HUES48 (cell line): ENCODE results near the gene TUBG1.

ENCODE experiments used
- H3K27ac ChIP-seq: one replicate; pipeline ENCODE4 v1.7.0; 2013; ENCODE audit warnings: low read depth, low read length, inconsistent platforms
- H3K27me3 ChIP-seq: 2 replicates; pipeline ENCODE4 v1.6.1; 2013; ENCODE audit warnings: mild to moderate bottlenecking, low read length; ENCODE audit not compliant: control insufficient read depth, insufficient read depth
- H3K36me3 ChIP-seq: 2 replicates; pipeline ENCODE4 v1.6.1; 2013; ENCODE audit warnings: low read length; ENCODE audit not compliant: control insufficient read depth, insufficient read depth
- H3K4me1 ChIP-seq: 2 replicates; pipeline ENCODE4 v1.6.1; 2013; ENCODE audit warnings: mild to moderate bottlenecking, low read length; ENCODE audit not compliant: control insufficient read depth, insufficient read depth
- H3K4me3 ChIP-seq: 2 replicates; pipeline ENCODE4 v1.5.1; 2013; ENCODE audit warnings: mild to moderate bottlenecking, low read depth, low read length
- H3K9ac ChIP-seq: 2 replicates; pipeline ENCODE4 v1.6.1; 2013; ENCODE audit warnings: mild to moderate bottlenecking, low read depth, low read length, moderate library complexity
- H3K9me3 ChIP-seq: 2 replicates; pipeline ENCODE4 v1.6.1; 2013; ENCODE audit warnings: low read length; ENCODE audit not compliant: control insufficient read depth, insufficient read depth

Gene TUBG1

DNA sequence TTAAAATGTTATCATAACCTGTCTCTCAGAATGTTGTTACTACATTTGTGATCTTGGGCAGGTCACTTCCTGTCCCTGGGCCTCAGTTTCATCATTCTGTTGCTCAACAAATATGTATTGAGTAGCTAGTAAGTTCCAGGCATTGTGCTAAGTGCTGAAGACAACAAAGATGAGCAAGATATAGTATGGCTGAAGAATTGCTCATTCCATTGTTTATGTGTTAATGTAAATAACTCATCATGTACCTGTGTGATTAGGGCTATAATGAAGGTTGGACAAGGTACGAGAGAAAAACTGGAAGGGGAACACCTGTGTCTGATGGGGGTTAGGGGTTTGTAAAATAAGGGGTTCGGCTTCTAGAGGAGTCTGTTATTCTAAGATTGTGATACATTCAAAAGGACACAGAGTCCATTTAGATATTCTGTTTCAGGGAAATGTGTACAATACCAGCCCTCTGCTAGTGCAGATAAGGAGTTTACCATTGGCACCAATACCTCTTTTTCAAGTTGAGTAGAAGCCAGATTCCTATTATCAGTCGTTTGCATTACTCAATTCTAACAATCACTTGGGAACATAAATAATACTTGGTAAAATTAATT, 20.0 kb downstream of the TUBG1 start:
- no peaks in the 10 kb centered on the region for H3K27me3 ChIP-seq

DNA sequence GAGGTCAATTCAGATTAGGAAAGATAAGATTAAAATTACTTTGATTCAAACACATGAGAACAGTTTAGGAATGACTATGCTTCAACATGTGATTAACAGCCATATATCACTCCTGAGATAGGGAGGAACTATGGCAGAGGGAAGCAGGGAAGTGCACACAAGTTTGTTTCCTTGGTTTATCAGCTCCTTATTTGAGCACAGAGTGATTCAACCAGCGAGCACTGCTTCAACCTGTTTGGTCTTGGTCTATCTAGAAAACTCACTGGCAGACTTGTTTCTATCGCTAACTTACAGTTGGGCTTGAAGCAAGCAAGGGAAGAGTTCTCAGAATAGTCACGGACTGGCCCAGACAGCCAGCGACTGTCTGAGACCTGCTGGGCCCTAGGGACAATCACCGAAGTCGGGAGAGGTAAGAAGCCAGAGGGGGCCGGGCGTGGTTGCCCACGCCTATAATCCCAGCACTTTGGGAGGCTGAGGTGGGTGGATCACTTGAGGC, 23.5 kb downstream of the TUBG1 start:
- no peak overlapping the region for H3K4me3 ChIP-seq
- H3K9me3 ChIP-seq = no peaks in the 10 kb centered on the region
- no peaks in the 10 kb centered on the region for H3K4me1 ChIP-seq
- H3K36me3 ChIP-seq = no peaks in the 10 kb centered on the region
- no peak overlapping the region for H3K27ac ChIP-seq
- H3K27me3 ChIP-seq = no peaks in the 10 kb centered on the region
- no peak overlapping the region for H3K9ac ChIP-seq

More for the DNA sequence above, 20.0 kb downstream of the TUBG1 start:
- Histone ChIP-seq H3K9ac (no peak overlapping the region), H3K9me3 (no peaks in the 10 kb centered on the region), H3K4me3 (no peak overlapping the region), H3K4me1 (no peaks in the 10 kb centered on the region), H3K36me3 (no peaks in the 10 kb centered on the region), H3K27ac (no peak overlapping the region)

DNA sequence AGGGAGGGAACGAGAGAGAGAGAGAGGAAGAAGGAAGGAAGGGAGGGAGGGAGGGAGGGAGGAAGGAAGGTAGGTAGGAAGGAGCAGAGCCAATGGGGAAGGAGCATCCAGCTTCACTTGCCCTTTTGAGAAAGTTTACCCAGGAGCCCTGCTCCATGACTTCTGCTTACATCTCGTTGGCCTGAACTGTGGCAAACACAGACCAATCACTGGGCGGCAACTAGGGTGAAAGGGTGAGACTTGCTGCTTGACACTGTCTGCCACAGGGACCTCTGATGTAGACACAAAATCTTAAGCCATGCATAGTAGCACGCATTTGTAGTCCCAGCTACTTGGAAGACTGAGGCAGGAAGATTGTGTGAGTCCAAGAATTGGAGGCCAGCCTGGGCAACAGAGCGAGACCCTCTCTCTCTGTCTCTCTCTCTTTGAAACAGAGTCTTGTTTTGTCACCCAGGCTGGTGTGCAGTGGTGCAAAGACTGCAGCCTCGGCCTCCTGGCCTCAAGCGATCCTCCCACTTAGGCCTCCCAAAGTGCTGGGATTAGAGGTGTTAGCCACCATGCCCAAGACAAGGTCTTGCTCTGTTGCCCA, 30.1 kb downstream of the TUBG1 start:
- H3K27me3 ChIP-seq = no peaks in the 10 kb centered on the region
- H3K9ac ChIP-seq = no peak overlapping the region
- no peaks in the 10 kb centered on the region for H3K4me1 ChIP-seq
- no peak overlapping the region for H3K27ac ChIP-seq
- H3K9me3 ChIP-seq = no peaks in the 10 kb centered on the region
- no peaks in the 10 kb centered on the region for H3K36me3 ChIP-seq
- H3K4me3 ChIP-seq = no peak overlapping the region

DNA sequence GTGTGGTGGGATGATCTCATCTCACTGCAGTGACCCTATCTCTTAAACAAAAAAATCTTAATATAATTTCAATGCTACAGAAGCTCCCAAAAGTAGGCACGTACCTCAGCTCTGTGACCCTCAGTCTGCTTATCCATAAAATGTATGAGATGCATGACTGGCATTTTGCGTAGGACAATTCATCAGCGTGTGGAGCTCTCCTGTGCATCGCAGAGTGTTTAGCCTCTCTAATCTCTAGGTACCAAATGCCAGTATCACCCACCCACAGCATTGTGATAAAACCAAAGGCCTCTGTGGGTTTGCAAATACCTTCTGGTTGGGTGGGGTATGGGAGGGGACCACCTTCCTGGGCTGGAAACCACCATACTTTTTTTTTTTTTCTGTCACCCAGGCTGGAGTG, 30.6 kb downstream of the TUBG1 start:
- Histone ChIP-seq H3K27ac (no peak overlapping the region), H3K4me3 (no peak overlapping the region), H3K4me1 (no peaks in the 10 kb centered on the region), H3K9me3 (no peaks in the 10 kb centered on the region), H3K9ac (no peak overlapping the region), H3K27me3 (no peaks in the 10 kb centered on the region), H3K36me3 (no peaks in the 10 kb centered on the region)

DNA sequence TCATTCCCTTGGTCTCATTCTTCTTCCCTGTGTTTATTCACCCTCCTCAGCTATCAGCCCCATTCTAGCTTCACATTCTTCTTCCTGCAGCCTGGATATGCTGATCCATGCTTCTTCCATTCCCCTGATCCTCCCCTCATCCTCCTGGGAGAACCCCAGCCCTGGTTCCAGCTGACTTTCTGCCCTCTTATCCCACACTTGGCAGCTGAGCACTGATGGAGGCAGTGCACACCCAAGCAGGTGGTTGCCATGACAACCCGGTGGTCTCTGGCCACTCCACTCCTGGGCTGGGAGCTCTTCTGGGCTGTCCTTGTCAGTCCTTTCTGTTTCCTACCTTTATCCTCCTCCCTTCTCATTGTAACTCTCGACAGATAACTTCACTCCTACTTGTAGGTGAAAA, 32.9 kb downstream of the TUBG1 start:
- H3K27ac ChIP-seq = no peak overlapping the region
- no peaks in the 10 kb centered on the region for H3K9me3 ChIP-seq
- H3K4me3 ChIP-seq = no peak overlapping the region
- H3K36me3 ChIP-seq = no peaks in the 10 kb centered on the region
- no peaks in the 10 kb centered on the region for H3K27me3 ChIP-seq
- H3K4me1 ChIP-seq = no peaks in the 10 kb centered on the region
- no peak overlapping the region for H3K9ac ChIP-seq

DNA sequence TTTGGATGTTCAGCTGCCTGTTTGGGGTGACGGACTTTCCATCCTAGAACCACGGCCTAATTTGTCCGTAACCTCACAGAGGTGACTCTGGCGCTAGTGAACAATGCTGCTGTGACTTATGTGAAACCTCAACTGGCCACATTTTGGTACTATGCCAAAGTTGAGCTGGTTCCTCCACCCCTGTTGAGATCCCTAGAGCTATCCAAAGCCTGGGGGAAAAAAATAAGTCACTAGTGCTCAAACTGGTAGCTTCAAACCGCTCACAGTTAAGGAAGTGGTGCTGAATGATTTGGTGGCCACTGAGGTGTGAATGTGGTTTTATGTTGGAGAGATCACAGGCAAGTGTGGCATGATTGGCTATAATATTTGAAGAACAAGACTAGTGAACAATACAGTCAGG, 38.3 kb downstream of the TUBG1 start:
- H3K4me1 ChIP-seq = no peaks in the 10 kb centered on the region
- H3K36me3 ChIP-seq = no peaks in the 10 kb centered on the region
- H3K9ac ChIP-seq = no peak overlapping the region
- no peak overlapping the region for H3K4me3 ChIP-seq
- H3K9me3 ChIP-seq = no peaks in the 10 kb centered on the region
- H3K27me3 ChIP-seq = no peaks in the 10 kb centered on the region
- H3K27ac ChIP-seq = no peak overlapping the region

DNA sequence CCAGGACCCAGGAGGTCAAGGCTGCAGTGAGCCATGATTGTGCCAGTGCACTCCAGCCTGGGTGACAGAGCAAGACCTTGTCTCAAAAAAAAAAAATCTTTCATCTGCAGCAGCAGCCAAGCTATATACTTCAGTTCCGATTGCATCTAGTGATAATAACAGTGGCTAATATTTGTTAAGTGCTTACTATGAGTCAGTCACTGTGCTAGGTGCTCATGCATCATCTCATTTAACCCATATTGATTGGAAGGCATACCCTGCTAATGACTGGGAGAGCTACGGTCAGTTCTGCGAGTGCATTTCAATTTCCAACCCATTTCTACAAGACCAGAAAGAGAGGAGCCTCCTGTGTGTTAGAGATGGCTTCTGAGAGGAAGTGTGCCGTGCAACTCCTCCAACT, 41.9 kb downstream of the TUBG1 start:
- H3K9ac ChIP-seq = no peak overlapping the region
- no peaks in the 10 kb centered on the region for H3K9me3 ChIP-seq
- no peaks in the 10 kb centered on the region for H3K27me3 ChIP-seq
- H3K27ac ChIP-seq = no peak overlapping the region
- H3K4me3 ChIP-seq = no peak overlapping the region
- peaks cover 4% of the 10 kb centered on the region; the same call in 1 of the 2 replicates for H3K4me1 ChIP-seq
- H3K36me3 ChIP-seq = no peaks in the 10 kb centered on the region

DNA sequence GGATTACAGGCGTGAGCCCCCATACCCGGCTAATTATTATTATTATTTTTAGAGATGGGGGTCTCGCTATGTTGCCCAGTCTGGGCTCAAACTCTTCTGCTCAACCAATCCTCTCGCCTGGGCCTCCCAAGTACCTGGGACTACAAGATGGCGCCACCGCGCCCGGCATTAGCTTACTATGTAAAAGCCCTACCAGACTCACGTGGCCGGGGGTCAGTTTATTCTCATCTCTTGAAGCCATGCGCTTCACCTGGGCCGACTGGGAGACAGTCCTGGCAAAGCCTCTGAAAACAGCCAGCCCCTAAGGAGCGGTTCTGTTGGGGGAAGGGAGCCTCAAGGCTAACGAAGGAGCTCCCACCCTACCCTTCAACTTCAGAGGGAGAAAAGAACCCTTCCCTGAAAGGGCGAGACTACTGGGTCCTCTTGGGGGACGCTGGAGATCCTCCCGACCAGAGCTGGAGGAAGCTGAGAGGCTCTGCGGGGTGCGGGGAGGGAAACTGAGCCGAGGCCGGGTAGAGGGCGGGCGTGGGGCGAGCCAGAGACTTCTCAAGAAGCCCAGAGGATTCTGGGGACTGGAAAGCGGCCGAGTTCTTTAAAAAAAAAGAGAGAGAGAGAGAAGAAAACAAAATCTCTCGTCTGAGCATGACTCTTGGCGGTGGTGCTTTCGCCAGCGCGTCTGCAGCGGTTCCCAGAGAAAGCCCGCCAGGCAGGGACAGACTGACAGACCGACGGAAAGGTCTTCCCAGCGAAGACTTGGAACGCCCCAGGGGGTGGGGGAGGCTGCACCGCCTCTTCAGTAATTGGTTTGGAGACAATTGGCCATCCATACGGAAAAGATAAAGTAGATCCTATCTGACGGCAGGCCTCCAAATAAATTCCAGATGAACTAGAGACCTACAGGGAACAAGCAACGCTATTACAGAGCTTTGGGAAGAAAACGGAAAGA, 44.0 kb downstream of the TUBG1 start:
- no peaks in the 10 kb centered on the region for H3K9me3 ChIP-seq
- H3K9ac ChIP-seq = no peak overlapping the region; the same call in 1 of the 2 replicates
- H3K36me3 ChIP-seq = no peaks in the 10 kb centered on the region
- H3K4me1 ChIP-seq = peaks cover 4% of the 10 kb centered on the region; the same call in 1 of the 2 replicates
- peak overlapping the region; percentile 56 for H3K4me3 ChIP-seq
- no peaks in the 10 kb centered on the region for H3K27me3 ChIP-seq
- peak overlapping the region; percentile 32 for H3K27ac ChIP-seq

DNA sequence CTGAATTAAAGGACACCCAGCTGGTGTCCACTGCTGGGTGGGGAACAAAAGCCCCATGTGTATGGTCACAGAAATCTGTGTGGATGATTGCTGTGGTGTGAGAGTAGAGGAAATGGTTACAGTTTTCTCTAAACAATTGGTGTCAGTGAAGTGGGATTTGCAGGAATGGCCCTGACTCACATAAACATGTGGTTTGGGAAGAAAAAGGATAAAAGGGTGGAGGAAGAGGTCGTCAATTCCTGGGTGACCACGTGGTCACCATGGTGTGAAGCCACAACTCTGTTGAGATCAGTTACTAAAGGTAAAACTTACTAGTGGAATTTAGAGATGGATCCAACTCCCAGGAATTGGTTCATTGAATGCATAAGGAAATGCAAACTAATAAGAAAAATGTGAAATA, 46.0 kb downstream of the TUBG1 start:
- Histone ChIP-seq H3K27me3 (no peaks in the 10 kb centered on the region), H3K9me3 (no peaks in the 10 kb centered on the region), H3K36me3 (no peaks in the 10 kb centered on the region), H3K27ac (no peak overlapping the region), H3K4me3 (no peak overlapping the region), H3K4me1 (peaks cover 8% of the 10 kb centered on the region), H3K9ac (no peak overlapping the region)

DNA sequence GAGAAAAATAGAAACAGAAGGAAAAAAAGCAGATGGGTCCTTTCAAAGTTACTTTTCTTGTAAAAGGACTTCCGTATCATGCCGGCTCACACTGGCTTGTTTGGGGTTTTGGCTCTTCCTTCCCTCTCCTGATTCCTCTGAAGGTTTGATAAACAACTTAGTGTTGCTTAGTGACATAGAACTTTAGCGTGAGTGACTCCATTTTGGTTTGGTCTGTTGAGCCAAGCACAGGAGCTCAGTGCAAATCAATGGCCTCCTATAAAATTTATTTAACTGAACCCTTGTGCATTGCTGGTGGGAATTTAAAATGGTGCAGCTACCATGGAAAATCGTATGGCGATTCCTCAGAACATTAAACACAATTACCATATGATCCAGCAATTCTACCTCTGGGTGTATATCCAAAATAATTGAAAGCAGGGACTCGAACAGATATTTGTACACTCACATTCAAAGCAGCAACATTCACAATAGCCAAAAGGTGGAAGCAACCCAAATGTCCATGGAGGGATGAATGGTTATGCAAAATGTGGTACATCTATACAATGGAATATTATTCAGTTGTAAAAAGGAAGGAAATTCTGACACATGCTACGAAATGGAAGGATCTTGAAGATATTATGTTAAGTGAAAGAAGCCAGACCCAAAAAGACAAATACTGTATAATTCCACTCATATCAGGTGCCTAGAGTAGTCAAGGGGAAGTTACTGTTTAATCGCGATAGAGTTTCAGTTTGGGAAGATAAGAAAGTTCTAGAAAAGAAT, 48.5 kb downstream of the TUBG1 start:
- Histone ChIP-seq H3K27ac (no peak overlapping the region), H3K9ac (no peak overlapping the region), H3K9me3 (no peaks in the 10 kb centered on the region), H3K27me3 (no peaks in the 10 kb centered on the region), H3K4me3 (no peak overlapping the region), H3K4me1 (peaks cover 10% of the 10 kb centered on the region), H3K36me3 (peaks cover 22% of the 10 kb centered on the region)
